ENCODE measurements around the gene GRIP2. TPM values are rescaled to one million over a fixed set of nuclear protein-coding genes. Genes with fewer than 3 reads are reported as not detected.

Gene GRIP2
- total and polyA plus RNA-seq, 2 of the 4 experiments (the other 2 are of a cell fraction): 0.05 TPM; not detected in 1

- Histone ChIP-seq H4K5ac (ENCODE audit: low read depth, low read length) (no peak overlapping the region), H2AK5ac (ENCODE audit: low read depth, low read length) (peak overlapping the region; percentile 40; the same call in 1 of the 2 replicates), H3K27ac (ENCODE audit: insufficient read depth, low read length) (no peak overlapping the region), H3K4ac (ENCODE audit: low read depth, low read length) (0 out of 2 replicates have a peak overlapping the region, but pooled peaks have one; percentile 13), H2BK120ac (ENCODE audit: low read depth, low read length) (peak overlapping the region; percentile 7; the same call in 1 of the 2 replicates), H4K20me1 (ENCODE audit: insufficient read depth, low read length) (no peaks in the 10 kb centered on the region), H3K4me2 (ENCODE audit: low read depth, low read length) (no peak overlapping the region), H3K79me1 (ENCODE audit: low read depth in 1 of 2, low read length in 2 of 2) (peaks cover 6 to 10% of the 10 kb centered on the region in 2 experiments; a peak in 2 of 4 replicates), H2BK15ac (ENCODE audit: low read depth, low read length) (no peak overlapping the region), H3K36me3 (ENCODE audit: control insufficient read depth, insufficient read depth, low read length) (peaks cover 53% of the 10 kb centered on the region), H3K4me1 (ENCODE audit: control insufficient read depth, insufficient read depth, low read length) (peaks cover 11% of the 10 kb centered on the region; the same call in 1 of the 2 replicates), H4K91ac (ENCODE audit: insufficient read depth, low read depth, low read length) (peak overlapping the region; percentile 27; the same call in 1 of the 2 replicates), H4K8ac (ENCODE audit: low read depth in 2 of 2, low read length in 2 of 2) (no peak overlapping the region), H2BK20ac (ENCODE audit: low read depth, low read length) (no peak overlapping the region; the same call in 1 of the 2 replicates), H3K56ac (ENCODE audit: extremely low read depth, insufficient read depth, low read length) (no peak overlapping the region), H3K9me3 (ENCODE audit: control insufficient read depth, insufficient read depth, low read length) (no peaks in the 10 kb centered on the region), H3K9ac (ENCODE audit: low read depth, low read length) (no peak overlapping the region), H3K9me1 (ENCODE audit: insufficient read depth, low read length) (peaks cover 16% of the 10 kb centered on the region), H3K14ac (replicated peaks; ENCODE audit: low read depth, low read length) (no peak overlapping the region; the same call in 1 of the 2 replicates), H3K23ac (ENCODE audit: low read depth, low read length) (no peak overlapping the region), H3K4me3 (ENCODE audit: insufficient read depth, low read depth, low read length) (no peak overlapping the region), H2BK5ac (ENCODE audit: low read depth, low read length, poor library complexity, severe bottlenecking) (no peak overlapping the region), H2AK9ac (replicated peaks; ENCODE audit: low read depth, low read length, poor library complexity) (no peak overlapping the region), H3K18ac (ENCODE audit: low read depth, low read length) (no peak overlapping the region), H2AFZ (replicated peaks; ENCODE audit: low read length, poor library complexity) (no peak overlapping the region), H3K27me3 (ENCODE audit: control insufficient read depth, insufficient read depth, low read length) (no peaks in the 10 kb centered on the region)
- no TSS peak for BruUV-seq (replicated peaks)
- POLR2A ChIA-PET (ENCODE audit: unreplicated experiment): no interaction called here
- DNase-seq: peak; percentile 54
- 0 out of 2 replicates have a peak, but pooled peaks have one; percentile 3 for TF ChIP-seq BHLHE40 (IDR thresholded peaks at IDR 0.05; ENCODE audit: low read depth, low read length)
- no peak for TF ChIP-seq RFX5 (IDR thresholded peaks at IDR 0.05; ENCODE audit: low read depth, low read length)
- TF ChIP-seq FOS (IDR thresholded peaks at IDR 0.05; ENCODE audit: low read depth, low read length): 0 out of 2 replicates have a peak, but pooled peaks have one; percentile 19
- no CpG with 5 or more reads among the region's 9 CpGs for WGBS, 2 experiments (ENCODE audit: extremely low coverage in 2 of 2, insufficient read length in 1 of 2)
- dilution Hi-C loops (cut with HindIII; ENCODE audit: low sequenced_read_pairs, unreplicated experiment): no loop called here
- CTCF ChIA-PET: interaction anchor here (1.1 to 2.2 kb wide), 5 partner anchors 10 to 259 kb away, joined by 3 to 15 read pairs (median 6); no protein-coding TSS in a partner anchor
- no peak for ATAC-seq (ENCODE audit: low read depth)
- intact Hi-C loops (cut with micrococcal nuclease): no loop called here
- in situ Hi-C loops (cut with MboI; ENCODE audit: low sequenced_read_pairs): loop anchor here (5.0 to 10.0 kb wide), 4 partner anchors 55 to 568 kb away; no protein-coding TSS in a partner anchor
These were observed 77.4 kb downstream of the GRIP2 start for GRCh38 chr3:14462738-14463137.

Measured in IMR-90 (cell line).